ENCODE data around the gene KLF15.

The KLF15 gene

GRCh38 chr3:126295407-126295939, 61.7 kb downstream of the KLF15 start:
- H3K4me1 Mint-ChIP-seq, result peaks cover 17% of the 10 kb centered on the region
- no peak for TF ChIP-seq CTCF (IDR thresholded peaks at IDR 0.05)
- no peak overlapping the region for H3K27ac Mint-ChIP-seq
- H3K4me3 Mint-ChIP-seq, result no peak overlapping the region
- peaks cover 23% of the 10 kb centered on the region for H3K27me3 Mint-ChIP-seq (ENCODE audit: low read depth, poor library complexity)
- DNase-seq, result no peak
- H3K36me3 Mint-ChIP-seq (ENCODE audit: low read depth), result peaks cover 9% of the 10 kb centered on the region
- peaks cover 11% of the 10 kb centered on the region for H3K9me3 Mint-ChIP-seq

GRCh38 chr3:126294211-126294808, 62.9 kb downstream of the KLF15 start:
- no peak for TF ChIP-seq CTCF (IDR thresholded peaks at IDR 0.05)
- no peak overlapping the region for H3K27ac Mint-ChIP-seq
- no peak overlapping the region for H3K4me3 Mint-ChIP-seq

DNA sequence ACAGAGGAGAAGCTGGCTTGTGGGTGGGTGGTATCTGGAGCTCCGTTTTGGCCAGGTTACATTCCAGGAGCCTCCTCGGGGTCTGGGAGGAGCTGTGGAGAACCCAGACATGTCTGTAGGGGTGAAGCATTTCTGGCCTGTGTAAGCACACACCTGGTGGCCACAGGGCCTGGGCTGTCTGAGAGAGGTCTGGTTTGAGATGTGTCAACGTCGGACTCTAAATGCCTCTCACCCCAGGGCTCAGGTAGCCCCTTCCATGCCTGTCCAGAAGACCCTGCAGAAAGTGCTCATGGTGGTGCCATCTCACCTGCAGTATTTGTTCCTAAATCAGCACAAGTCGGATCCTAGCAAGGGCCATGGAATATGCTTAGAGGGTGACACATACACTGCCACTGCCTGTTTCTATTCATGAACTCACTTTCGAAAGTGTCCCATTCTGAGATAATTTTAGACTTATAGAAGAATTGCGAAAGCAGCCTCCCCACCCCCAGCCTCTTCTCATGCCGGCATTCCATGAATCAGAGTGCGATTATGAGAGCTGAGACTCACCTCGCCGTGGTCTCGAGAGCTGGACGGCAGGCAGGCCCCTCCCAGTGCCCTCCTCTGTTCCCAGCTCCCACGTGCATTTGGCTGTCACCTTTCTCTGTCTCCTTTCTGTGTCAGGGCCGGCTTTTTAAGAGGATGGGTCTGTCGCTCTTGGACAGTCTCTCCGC, 63.7 kb downstream of the KLF15 start:
- Mint-ChIP-seq H3K36me3 (ENCODE audit: low read depth) (peaks cover 2% of the 10 kb centered on the region), H3K4me1 (peaks cover 17% of the 10 kb centered on the region), H3K4me3 (no peak overlapping the region), H3K9me3 (peaks cover 2% of the 10 kb centered on the region), H3K27ac (no peak overlapping the region), H3K27me3 (ENCODE audit: low read depth, poor library complexity) (peaks cover 43% of the 10 kb centered on the region)
- no peak for TF ChIP-seq CTCF (IDR thresholded peaks at IDR 0.05)
- DNase-seq, result no peak

More at GRCh38 chr3:126294211-126294808, 62.9 kb downstream of the KLF15 start:
- Mint-ChIP-seq H3K36me3 (ENCODE audit: low read depth) (peaks cover 9% of the 10 kb centered on the region), H3K27me3 (ENCODE audit: low read depth, poor library complexity) (peaks cover 35% of the 10 kb centered on the region), H3K9me3 (peaks cover 9% of the 10 kb centered on the region), H3K4me1 (peaks cover 17% of the 10 kb centered on the region)
- DNase-seq, result no peak

All from nephron progenitor cell (in vitro differentiated cells).